Transverse colon (tissue), 3 donors: ENCODE results near the gene CALML3.

Experiments used
- CTCF ChIP-seq, 5 experiments: fragments of 200-600 bp in 3 of 5; fragments of 450-650 bp in 2 of 5; sonication (generic) in 3 of 5; IDR thresholded peaks; 1 replicate in 2 of 5; 2 replicates in 3 of 5; pipeline ENCODE4 v1.5.1; 2016 to 2017; ENCODE audit warnings: antibody characterized with exemption in 5 of 5, inconsistent platforms in 3 of 5, mild to moderate bottlenecking in 2 of 5, moderate library complexity in 1 of 5
- EP300 ChIP-seq: sonication (generic); formaldehyde crosslinking; IDR thresholded peaks from one replicate; pipeline ENCODE4 v1.6.1; 2017; ENCODE audit warnings: antibody characterized with exemption, low read depth
- POLR2A ChIP-seq: fragments of 450-650 bp; IDR thresholded peaks from one replicate; pipeline ENCODE4 v1.6.1; 2016; ENCODE audit warnings: antibody characterized with exemption, mild to moderate bottlenecking, moderate library complexity

- TF ChIP-seq CTCF (IDR thresholded peaks at IDR 0.05) (no peak), EP300 (no peak), POLR2A (no peak)
Measured at GRCh38 chr10:5576154-5576748, 51.5 kb downstream of the CALML3 start.
